ENCODE results near the gene PTBP1. TPM values are rescaled to one million over a fixed set of nuclear protein-coding genes. Genes with fewer than 3 reads are reported as not detected.

Gene PTBP1
- total RNA-seq, 3 donors from 2014 or later: 1,071 to 1,170 (median 1,104) TPM

DNA sequence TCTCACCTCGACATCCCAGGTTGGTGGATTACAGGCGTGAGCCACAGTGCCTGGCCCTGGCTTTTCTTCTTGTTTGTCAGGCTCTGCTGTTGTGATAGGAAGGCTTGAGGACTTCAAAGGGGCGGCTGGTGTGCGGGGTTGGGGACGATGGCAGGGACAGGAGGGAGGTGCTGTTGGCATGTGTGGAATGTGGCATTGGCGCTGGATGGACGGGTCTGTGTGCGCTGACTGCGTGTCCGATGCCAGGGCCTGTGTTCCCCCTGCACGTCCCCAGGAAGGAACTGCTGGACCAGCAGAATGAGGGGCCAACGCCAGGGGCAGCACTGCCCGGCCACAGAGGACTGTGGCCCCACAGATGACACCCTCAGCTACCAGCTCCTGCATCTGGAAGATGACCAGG, 12.7 kb upstream of the PTBP1 start:
- DNase-seq: no peak
- no peaks in the 10 kb centered on the region for H3K4me1 Mint-ChIP-seq (ENCODE audit: low read depth)
- peaks cover 3% of the 10 kb centered on the region for H3K27me3 Mint-ChIP-seq (ENCODE audit: low read depth)
- H3K4me3 Mint-ChIP-seq: no peak overlapping the region
- H3K9me3 Mint-ChIP-seq: no peaks in the 10 kb centered on the region
- ATAC-seq: no peak
- no peaks in the 10 kb centered on the region for H3K36me3 Mint-ChIP-seq (ENCODE audit: insufficient read depth)

- no peaks in the 10 kb centered on the region for H3K36me3 Mint-ChIP-seq (ENCODE audit: insufficient read depth)
- H3K4me1 Mint-ChIP-seq (ENCODE audit: low read depth): no peaks in the 10 kb centered on the region
- H3K9me3 Mint-ChIP-seq: no peaks in the 10 kb centered on the region
- DNase-seq (no peak), ATAC-seq (no peak)
- H3K4me3 Mint-ChIP-seq: no peak overlapping the region
- H3K27me3 Mint-ChIP-seq (ENCODE audit: low read depth): peaks cover 3% of the 10 kb centered on the region
These were observed 9.7 kb upstream of the PTBP1 start for GRCh38 chr19:787536-787935.

DNA sequence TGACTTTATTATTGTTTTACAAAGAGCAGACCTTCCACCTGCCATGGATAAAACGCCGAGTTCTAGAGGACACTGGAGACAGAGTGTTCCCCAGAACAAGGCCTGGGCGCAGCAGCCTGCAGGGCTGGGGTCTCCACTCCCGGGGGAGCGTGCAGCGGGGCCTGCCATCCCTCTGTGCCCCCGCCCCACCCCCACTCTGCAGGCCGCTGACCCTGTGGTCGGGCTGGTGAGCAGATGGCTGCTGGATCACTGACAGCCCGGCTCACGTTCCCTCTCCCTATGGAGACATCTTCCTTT, 8.6 kb upstream of the PTBP1 start:
- Mint-ChIP-seq H3K27me3 (ENCODE audit: low read depth) (peaks cover 3% of the 10 kb centered on the region), H3K36me3 (ENCODE audit: insufficient read depth) (no peaks in the 10 kb centered on the region), H3K4me3 (no peak overlapping the region), H3K4me1 (ENCODE audit: low read depth) (no peaks in the 10 kb centered on the region), H3K9me3 (no peaks in the 10 kb centered on the region)
- DNase-seq (no peak), ATAC-seq (no peak)

- Mint-ChIP-seq H3K27me3 (ENCODE audit: low read depth) (peaks cover 3% of the 10 kb centered on the region), H3K36me3 (ENCODE audit: insufficient read depth) (no peaks in the 10 kb centered on the region), H3K9me3 (no peaks in the 10 kb centered on the region), H3K4me1 (ENCODE audit: low read depth) (no peaks in the 10 kb centered on the region), H3K4me3 (no peak overlapping the region)
- ATAC-seq (no peak), DNase-seq (no peak)
These were observed 8.1 kb upstream of the PTBP1 start for GRCh38 chr19:788983-789700.

DNA sequence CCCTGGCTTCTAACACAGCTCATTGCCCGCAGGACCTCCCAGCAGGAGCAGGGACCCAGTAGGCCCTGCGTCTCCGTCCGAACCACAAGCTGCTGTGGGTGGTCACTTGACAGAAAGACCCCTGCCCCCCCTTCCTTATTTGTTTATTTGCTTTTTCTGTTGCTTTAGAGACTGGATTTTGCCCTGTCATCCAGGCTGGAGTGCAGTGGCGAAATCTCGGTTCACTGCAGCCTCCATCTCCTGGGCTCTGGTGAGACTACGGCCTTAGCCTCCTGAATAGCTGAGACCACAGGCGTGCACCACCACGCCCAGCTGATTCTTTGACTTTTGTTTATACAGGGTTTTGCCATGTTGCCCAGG, 7.6 kb upstream of the PTBP1 start:
- DNase-seq (no peak), ATAC-seq (no peak)
- H3K9me3 Mint-ChIP-seq: no peaks in the 10 kb centered on the region
- H3K27me3 Mint-ChIP-seq (ENCODE audit: low read depth): peaks cover 3% of the 10 kb centered on the region
- no peaks in the 10 kb centered on the region for H3K36me3 Mint-ChIP-seq (ENCODE audit: insufficient read depth)
- no peaks in the 10 kb centered on the region for H3K4me1 Mint-ChIP-seq (ENCODE audit: low read depth)
- H3K4me3 Mint-ChIP-seq: no peak overlapping the region

DNA sequence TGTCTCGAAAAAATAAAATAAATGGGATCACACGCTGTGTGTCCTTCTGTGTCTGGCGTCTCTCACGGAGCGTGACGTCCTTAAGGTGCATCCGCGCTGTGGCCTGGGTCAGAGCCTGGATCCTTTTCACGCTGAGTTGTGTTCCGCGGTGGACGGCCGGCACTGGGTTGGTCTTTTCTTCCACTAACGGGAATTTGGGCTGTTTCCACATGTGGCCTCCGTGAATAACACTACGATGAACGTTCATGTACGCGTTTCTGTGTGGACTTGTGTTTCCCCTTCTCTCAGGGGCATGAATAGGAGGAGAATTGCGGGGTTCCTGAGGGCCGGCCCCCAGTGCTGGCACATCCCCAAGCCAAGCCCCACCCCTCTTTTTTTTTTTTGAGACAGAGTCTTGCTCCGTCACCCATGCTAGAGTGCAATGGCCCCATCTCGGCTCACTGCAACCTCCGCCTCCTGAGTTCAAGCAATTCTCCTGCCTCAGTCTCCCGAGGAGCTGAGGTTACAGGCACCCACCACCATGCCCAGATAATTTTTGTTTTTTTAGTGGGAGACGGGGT, 6.2 kb upstream of the PTBP1 start:
- ATAC-seq: no peak
- peaks cover 3% of the 10 kb centered on the region for H3K27me3 Mint-ChIP-seq (ENCODE audit: low read depth)
- no peak for DNase-seq
- no peaks in the 10 kb centered on the region for H3K9me3 Mint-ChIP-seq
- no peak overlapping the region for H3K4me3 Mint-ChIP-seq
- no peaks in the 10 kb centered on the region for H3K4me1 Mint-ChIP-seq (ENCODE audit: low read depth)
- no peaks in the 10 kb centered on the region for H3K36me3 Mint-ChIP-seq (ENCODE audit: insufficient read depth)

DNA sequence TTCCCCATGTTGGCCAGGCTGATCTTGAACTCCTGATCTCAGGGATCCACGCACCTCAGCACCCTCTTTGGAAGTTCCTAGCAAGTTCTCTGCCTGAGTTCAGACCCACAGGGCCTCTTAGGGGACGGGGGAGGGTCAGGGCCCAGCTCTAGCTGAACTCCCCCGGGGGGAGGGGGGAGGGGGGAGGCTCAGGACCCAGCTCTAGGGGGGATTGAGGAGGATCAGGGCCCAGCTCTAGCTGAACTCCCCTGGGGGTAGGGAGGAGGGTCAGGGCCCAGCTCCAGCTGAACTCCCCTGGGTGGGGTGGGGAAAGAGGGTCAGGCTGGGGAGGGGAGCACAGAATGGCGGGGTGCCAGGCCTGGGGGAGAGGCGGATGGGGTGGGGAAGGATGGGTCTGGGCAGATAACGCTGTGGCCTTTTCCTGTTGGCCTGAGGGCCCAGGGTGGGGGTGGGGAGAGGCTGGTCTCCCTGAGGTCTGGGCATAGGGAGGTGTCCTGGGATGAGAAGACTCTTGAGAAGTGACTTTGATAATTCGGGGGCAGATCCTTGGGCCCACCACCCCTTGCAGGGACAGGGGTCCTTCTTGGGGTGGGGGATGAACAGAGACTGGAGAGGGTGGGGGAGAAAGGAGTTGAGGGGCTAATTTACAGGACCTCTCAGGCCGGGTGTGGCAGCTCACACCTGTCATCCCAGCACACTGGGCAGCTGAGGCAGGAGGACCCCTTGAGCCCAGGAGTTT, 5.5 kb upstream of the PTBP1 start:
- DNase-seq: no peak
- Mint-ChIP-seq H3K27me3 (ENCODE audit: low read depth) (peaks cover 3% of the 10 kb centered on the region), H3K36me3 (ENCODE audit: insufficient read depth) (no peaks in the 10 kb centered on the region), H3K4me1 (ENCODE audit: low read depth) (peaks cover 2% of the 10 kb centered on the region), H3K9me3 (no peaks in the 10 kb centered on the region), H3K4me3 (no peak overlapping the region)
- ATAC-seq: no peak

DNA sequence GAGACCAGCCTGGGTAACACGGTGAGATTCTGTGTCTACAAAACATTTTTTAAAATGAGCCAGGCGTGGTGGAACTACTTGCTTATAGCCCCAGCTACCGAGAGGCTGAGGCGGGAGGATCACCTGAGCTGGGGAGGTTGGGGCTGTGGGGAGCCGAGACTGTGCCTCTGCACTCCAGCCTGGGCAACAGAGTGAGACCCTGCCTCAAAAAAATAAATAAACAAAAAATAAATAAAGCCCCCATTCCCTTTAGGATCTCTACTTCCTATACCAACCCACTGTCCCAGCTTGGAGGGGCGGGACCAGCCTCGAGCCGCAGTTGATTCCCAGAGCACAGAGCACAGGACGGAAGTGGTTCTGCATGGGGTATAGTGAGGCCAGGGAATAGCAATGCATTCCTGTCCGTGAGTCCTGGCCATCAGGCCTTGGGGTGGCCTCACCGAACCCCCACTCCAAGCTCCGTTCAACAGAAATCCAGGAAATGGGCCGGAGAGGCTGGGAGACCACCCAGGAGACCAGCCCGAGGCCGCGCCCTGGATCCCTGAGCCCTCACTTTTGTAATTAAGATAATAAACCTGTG, 4.9 kb upstream of the PTBP1 start:
- ATAC-seq (no peak), DNase-seq (no peak)
- Mint-ChIP-seq H3K4me3 (no peak overlapping the region), H3K36me3 (ENCODE audit: insufficient read depth) (no peaks in the 10 kb centered on the region), H3K27me3 (ENCODE audit: low read depth) (peaks cover 3% of the 10 kb centered on the region), H3K9me3 (no peaks in the 10 kb centered on the region), H3K4me1 (ENCODE audit: low read depth) (peaks cover 4% of the 10 kb centered on the region)

DNA sequence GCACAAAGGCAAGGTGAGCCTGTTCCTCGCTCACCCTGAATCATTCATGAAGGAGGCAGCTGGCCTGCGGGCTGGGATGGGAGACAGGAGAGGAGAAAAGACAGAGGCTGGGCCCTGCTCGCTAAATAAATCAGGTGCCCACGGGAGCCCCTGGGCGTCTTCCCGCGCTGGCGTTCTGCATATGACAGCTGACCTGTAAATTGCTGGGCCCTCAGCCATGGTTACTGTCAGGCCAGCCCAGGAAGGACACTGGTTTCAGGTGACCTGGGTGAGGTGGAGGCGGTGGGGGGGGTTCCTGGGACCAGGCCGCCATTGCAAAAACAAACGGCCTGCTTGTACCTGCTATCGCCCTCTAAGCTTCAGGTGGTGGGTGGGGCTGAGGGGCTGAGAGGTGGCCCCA, 3.4 kb upstream of the PTBP1 start:
- no peak for ATAC-seq
- Mint-ChIP-seq H3K4me1 (ENCODE audit: low read depth) (peaks cover 4% of the 10 kb centered on the region), H3K36me3 (ENCODE audit: insufficient read depth) (peaks cover 1% of the 10 kb centered on the region), H3K9me3 (no peaks in the 10 kb centered on the region), H3K4me3 (no peak overlapping the region), H3K27me3 (ENCODE audit: low read depth) (peaks cover 2% of the 10 kb centered on the region)
- no peak for DNase-seq

- Mint-ChIP-seq H3K4me3 (peak overlapping the region; percentile 8), H3K36me3 (ENCODE audit: insufficient read depth) (peaks cover 12% of the 10 kb centered on the region), H3K27me3 (ENCODE audit: low read depth) (no peaks in the 10 kb centered on the region), H3K9me3 (no peaks in the 10 kb centered on the region), H3K4me1 (ENCODE audit: low read depth) (peaks cover 13% of the 10 kb centered on the region)
- ATAC-seq (no peak), DNase-seq (no peak)
These were observed 2.1 kb upstream of the PTBP1 start for GRCh38 chr19:795073-795611.

GRCh38 chr19:795691-796581, 1.3 kb upstream of the PTBP1 start:
- no peaks in the 10 kb centered on the region for H3K9me3 Mint-ChIP-seq
- peaks cover 19% of the 10 kb centered on the region for H3K36me3 Mint-ChIP-seq (ENCODE audit: insufficient read depth)
- no peak for ATAC-seq
- H3K4me3 Mint-ChIP-seq: peak overlapping the region; percentile 93
- no peak for DNase-seq
- peaks cover 19% of the 10 kb centered on the region for H3K4me1 Mint-ChIP-seq (ENCODE audit: low read depth)
- no peaks in the 10 kb centered on the region for H3K27me3 Mint-ChIP-seq (ENCODE audit: low read depth)

DNA sequence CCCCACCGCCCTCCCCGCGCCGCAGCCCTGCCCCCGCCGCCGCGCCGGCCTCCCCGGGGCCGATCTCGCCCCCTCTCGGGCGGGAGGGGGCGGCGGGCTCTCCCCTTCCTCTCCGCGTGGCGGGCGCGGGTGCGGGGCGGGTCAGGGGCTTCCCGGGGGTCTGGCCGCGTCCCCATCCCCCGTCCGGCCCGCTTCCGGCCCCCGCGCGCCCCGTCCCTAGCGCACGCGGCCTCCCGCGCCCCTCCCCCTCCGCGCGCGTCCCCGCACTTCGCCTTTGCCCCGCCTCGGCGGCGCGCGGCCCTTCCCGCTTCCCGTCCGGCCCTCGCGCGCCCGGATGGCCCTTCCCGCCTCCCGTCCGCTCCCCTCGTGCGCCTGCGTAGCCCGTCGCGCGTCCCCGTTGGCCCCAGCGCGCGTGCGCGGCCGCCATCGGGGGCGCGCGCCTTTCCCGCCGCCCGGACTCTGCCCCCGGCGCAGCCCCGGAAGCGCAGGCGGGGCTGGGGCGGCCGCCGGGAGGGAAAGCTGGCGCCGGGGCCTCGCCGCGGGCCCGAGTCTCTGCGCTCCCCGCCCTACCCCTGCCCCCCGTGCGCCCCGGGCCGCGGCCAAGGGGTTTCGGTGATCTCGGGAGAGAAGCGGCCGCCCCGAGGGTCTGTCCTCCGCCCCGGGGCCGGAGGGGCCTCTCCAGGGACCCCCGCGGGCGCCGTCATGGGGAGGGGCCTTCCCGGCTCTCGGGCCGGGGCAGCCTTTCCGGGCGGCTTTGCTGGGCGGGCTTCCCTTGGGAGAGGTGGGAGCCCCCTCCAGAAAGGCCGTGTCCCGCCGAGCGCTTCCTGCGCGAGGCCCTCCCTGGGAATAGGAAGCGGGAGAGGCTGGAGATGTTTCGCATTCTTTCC, 519 bp downstream of the PTBP1 start:
- Mint-ChIP-seq H3K9me3 (no peaks in the 10 kb centered on the region), H3K27me3 (ENCODE audit: low read depth) (no peaks in the 10 kb centered on the region), H3K4me3 (peak overlapping the region; percentile 93), H3K36me3 (ENCODE audit: insufficient read depth) (peaks cover 25% of the 10 kb centered on the region), H3K4me1 (ENCODE audit: low read depth) (peaks cover 36% of the 10 kb centered on the region)
- ATAC-seq (peak; percentile 26 to 28), DNase-seq (peak; percentile 77)

GRCh38 chr19:798415-799075, 1.3 kb downstream of the PTBP1 start:
- Mint-ChIP-seq H3K36me3 (ENCODE audit: insufficient read depth) (peaks cover 31% of the 10 kb centered on the region), H3K27me3 (ENCODE audit: low read depth) (no peaks in the 10 kb centered on the region), H3K4me3 (peak overlapping the region; percentile 90), H3K9me3 (no peaks in the 10 kb centered on the region), H3K4me1 (ENCODE audit: low read depth) (peaks cover 44% of the 10 kb centered on the region)
- DNase-seq (no peak), ATAC-seq (no peak)

Data from activated T-cell treated with anti-CD3 and anti-CD28 coated beads, Interleukin-2, amount 50 U/mL, for 4 hours (primary cell).